ENCODE measurements around the gene FRMPD4.

FRMPD4 gene

GRCh38 chrX:12441381-12442128 is 303.3 kb downstream of the FRMPD4 start:
- no peak overlapping the region for H3K4me3 ChIP-seq (replicated peaks; ENCODE audit: low read depth, low read length)
- DNase-seq (ENCODE audit: extremely low read depth, low read depth) = peak; percentile 30
- no peak for TF ChIP-seq CTCF (IDR thresholded peaks at IDR 0.05; ENCODE audit: low read depth, low read length, missing control alignments)

- peak; percentile 2 for DNase-seq (ENCODE audit: extremely low read depth, low read depth)
- TF ChIP-seq CTCF (IDR thresholded peaks at IDR 0.05; ENCODE audit: low read depth, low read length, missing control alignments) = no peak
These were observed 305.3 kb downstream of the FRMPD4 start for GRCh38 chrX:12443534-12444098.

GRCh38 chrX:12446342-12447075 is 308.2 kb downstream of the FRMPD4 start:
- TF ChIP-seq CTCF (IDR thresholded peaks at IDR 0.05; ENCODE audit: low read depth, low read length, missing control alignments) = no peak
- no peak overlapping the region for H3K4me3 ChIP-seq (replicated peaks; ENCODE audit: low read depth, low read length)
- DNase-seq (ENCODE audit: extremely low read depth, low read depth) = no peak

More at GRCh38 chrX:12443534-12444098, 305.3 kb downstream of the FRMPD4 start:
- H3K4me3 ChIP-seq (replicated peaks; ENCODE audit: low read depth, low read length) = no peak overlapping the region

- peak; percentile 14 for DNase-seq (ENCODE audit: extremely low read depth, low read depth)
- TF ChIP-seq CTCF (IDR thresholded peaks at IDR 0.05; ENCODE audit: low read depth, low read length, missing control alignments) = no peak
These were observed 309.3 kb downstream of the FRMPD4 start for GRCh38 chrX:12447448-12448064.

GRCh38 chrX:12452268-12452667 is 314.0 kb downstream of the FRMPD4 start:
- no peak for TF ChIP-seq CTCF (IDR thresholded peaks at IDR 0.05; ENCODE audit: low read depth, low read length, missing control alignments)
- no peak for DNase-seq (ENCODE audit: extremely low read depth, low read depth)
- no peak overlapping the region for H3K4me3 ChIP-seq (replicated peaks; ENCODE audit: low read depth, low read length)

More at GRCh38 chrX:12447448-12448064, 309.3 kb downstream of the FRMPD4 start:
- no peak overlapping the region for H3K4me3 ChIP-seq (replicated peaks; ENCODE audit: low read depth, low read length)

GRCh38 chrX:12460929-12461328 is 322.7 kb downstream of the FRMPD4 start:
- H3K4me3 ChIP-seq (replicated peaks; ENCODE audit: low read depth, low read length) = no peak overlapping the region
- DNase-seq (ENCODE audit: extremely low read depth, low read depth) = no peak
- TF ChIP-seq CTCF (IDR thresholded peaks at IDR 0.05; ENCODE audit: low read depth, low read length, missing control alignments) = no peak
